ENCODE data around the gene LRIT2. TPM values are rescaled to one million over a fixed set of nuclear protein-coding genes. Genes with fewer than 3 reads are reported as not detected.

Gene LRIT2
- total RNA-seq, 1 experiment from 2014 or later, result not detected

DNA sequence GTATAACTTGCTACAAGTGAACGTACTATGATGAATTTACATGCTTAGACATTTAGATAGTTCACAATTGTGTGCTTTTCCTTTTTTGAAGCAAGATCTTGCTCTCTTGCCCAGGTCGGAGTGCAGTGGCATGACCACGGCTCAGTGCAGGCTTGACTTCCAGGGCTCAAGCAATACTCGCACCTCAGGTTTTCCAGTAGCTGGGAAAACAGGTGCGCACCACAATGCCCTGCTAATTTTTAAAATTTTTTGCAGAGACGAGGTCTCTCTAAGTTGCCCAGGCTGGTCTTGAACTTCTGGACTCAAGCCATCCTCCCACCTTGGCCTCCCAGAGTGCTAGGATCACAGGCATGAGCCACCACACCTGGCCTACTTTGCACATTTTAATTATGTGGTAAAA, 49.9 kb downstream of the LRIT2 start:
- BruUV-seq (replicated peaks), result no TSS peak

DNA sequence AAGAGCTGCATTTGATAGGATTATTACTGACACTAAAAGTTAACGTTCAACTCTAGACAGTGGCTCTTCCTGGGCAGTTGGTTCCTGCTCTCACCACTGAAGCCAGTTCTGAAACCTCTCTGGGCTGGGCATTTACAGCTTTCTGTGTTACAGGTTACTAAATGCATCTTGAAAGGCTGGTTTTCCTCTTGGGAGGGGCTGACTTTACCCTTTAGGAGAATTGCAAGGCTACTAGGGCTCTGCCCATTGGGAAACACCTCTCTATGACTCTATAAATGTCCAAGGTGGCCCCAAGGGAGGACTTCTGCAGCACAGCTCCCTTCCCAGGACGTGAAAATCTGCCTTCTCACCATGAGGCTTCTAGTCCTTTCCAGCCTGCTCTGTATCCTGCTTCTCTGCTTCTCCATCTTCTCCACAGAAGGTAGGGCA, 51.8 kb downstream of the LRIT2 start, which contains the start of gene GPR15LG:
Gene GPR15LG (plus strand): TSS at position 301 of the 429 bp plus-strand sequence. CDS start 51 bp downstream, at position 352.
- in situ Hi-C loops (cut with HindIII; ENCODE audit: low pct_unique_long_range_greater_than_20kb, low sequenced_read_pairs) (no loop called here), intact Hi-C loops (cut with micrococcal nuclease; ENCODE audit: unreplicated experiment) (no loop called here)
- Histone ChIP-seq H3K27me3 (ENCODE audit: control insufficient read depth, insufficient read depth, low read length) (no peaks in the 10 kb centered on the region), H3K36me3 (ENCODE audit: control insufficient read depth, insufficient read depth, low read length) (no peaks in the 10 kb centered on the region), H3K4me1 (ENCODE audit: control insufficient read depth, insufficient read depth, low read length) (no peaks in the 10 kb centered on the region), H3K27ac (ENCODE audit: low read length) (no peak within 1 kb of the TSS), H3K4me3 (ENCODE audit: low read depth in 2 of 2, low read length in 2 of 2) (no peak within 1 kb of the TSS), H3K9me3 (ENCODE audit: control insufficient read depth, insufficient read depth, low read depth, low read length) (no peaks in the 10 kb centered on the region)
- ChIA-PET CTCF (no interaction called here), POLR2A (no interaction called here)
- no peak for TF ChIP-seq TCF7L2 (IDR thresholded peaks at IDR 0.05; ENCODE audit: low read depth, low read length)
- DNase-seq (ENCODE audit: low read depth, low spot score) (no peak), ATAC-seq (no peak)
- BruUV-seq (replicated peaks), result no TSS peak

More for the DNA sequence above, 49.9 kb downstream of the LRIT2 start:
- ChIA-PET POLR2A (no interaction called here), CTCF (interaction anchor here (0.6 kb wide), 1 partner anchor 149 kb away, joined by 5 read pairs; no protein-coding TSS in a partner anchor)
- intact Hi-C loops (cut with micrococcal nuclease; ENCODE audit: unreplicated experiment), result no loop called here
- Histone ChIP-seq H3K9me3 (ENCODE audit: control insufficient read depth, insufficient read depth, low read depth, low read length) (no peaks in the 10 kb centered on the region), H3K36me3 (ENCODE audit: control insufficient read depth, insufficient read depth, low read length) (no peaks in the 10 kb centered on the region), H3K27ac (ENCODE audit: low read length) (no peak overlapping the region), H3K4me3 (ENCODE audit: low read depth in 2 of 2, low read length in 2 of 2) (no peak overlapping the region), H3K4me1 (ENCODE audit: control insufficient read depth, insufficient read depth, low read length) (no peaks in the 10 kb centered on the region), H3K27me3 (ENCODE audit: control insufficient read depth, insufficient read depth, low read length) (no peaks in the 10 kb centered on the region)
- in situ Hi-C loops (cut with HindIII; ENCODE audit: low pct_unique_long_range_greater_than_20kb, low sequenced_read_pairs), result no loop called here
- TF ChIP-seq REST (IDR thresholded peaks at IDR 0.05; ENCODE audit: insufficient read depth in 1 of 2, low read depth in 2 of 2, low read length in 1 of 2), result no peak
- no peak for TF ChIP-seq POLR2AphosphoS5 (IDR thresholded peaks at IDR 0.05; ENCODE audit: low read depth, low read length)
- TF ChIP-seq, protein P1, sequence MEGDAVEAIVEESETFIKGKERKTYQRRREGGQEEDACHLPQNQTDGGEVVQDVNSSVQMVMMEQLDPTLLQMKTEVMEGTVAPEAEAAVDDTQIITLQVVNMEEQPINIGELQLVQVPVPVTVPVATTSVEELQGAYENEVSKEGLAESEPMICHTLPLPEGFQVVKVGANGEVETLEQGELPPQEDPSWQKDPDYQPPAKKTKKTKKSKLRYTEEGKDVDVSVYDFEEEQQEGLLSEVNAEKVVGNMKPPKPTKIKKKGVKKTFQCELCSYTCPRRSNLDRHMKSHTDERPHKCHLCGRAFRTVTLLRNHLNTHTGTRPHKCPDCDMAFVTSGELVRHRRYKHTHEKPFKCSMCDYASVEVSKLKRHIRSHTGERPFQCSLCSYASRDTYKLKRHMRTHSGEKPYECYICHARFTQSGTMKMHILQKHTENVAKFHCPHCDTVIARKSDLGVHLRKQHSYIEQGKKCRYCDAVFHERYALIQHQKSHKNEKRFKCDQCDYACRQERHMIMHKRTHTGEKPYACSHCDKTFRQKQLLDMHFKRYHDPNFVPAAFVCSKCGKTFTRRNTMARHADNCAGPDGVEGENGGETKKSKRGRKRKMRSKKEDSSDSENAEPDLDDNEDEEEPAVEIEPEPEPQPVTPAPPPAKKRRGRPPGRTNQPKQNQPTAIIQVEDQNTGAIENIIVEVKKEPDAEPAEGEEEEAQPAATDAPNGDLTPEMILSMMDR (IDR thresholded peaks at IDR 0.05), result no peak
- TF ChIP-seq SIN3A (IDR thresholded peaks at IDR 0.05; ENCODE audit: borderline replicate concordance, insufficient read depth, low read depth, low read length), result no peak
- TF ChIP-seq TCF7L2 (IDR thresholded peaks at IDR 0.05; ENCODE audit: low read depth, low read length), result no peak
- ATAC-seq (no peak), DNase-seq (ENCODE audit: low read depth, low spot score) (no peak)

- in situ Hi-C loops (cut with HindIII; ENCODE audit: low pct_unique_long_range_greater_than_20kb, low sequenced_read_pairs), result no loop called here
Measured at GRCh38 chr10:84172467-84173356, 52.6 kb downstream of the LRIT2 start.

More at GRCh38 chr10:84172467-84173356, 52.6 kb downstream of the LRIT2 start:
- no peak for DNase-seq (ENCODE audit: low read depth, low spot score)
- no peaks in the 10 kb centered on the region for H3K36me3 ChIP-seq (ENCODE audit: control insufficient read depth, insufficient read depth, low read length)
- H3K4me3 ChIP-seq (ENCODE audit: low read depth in 2 of 2, low read length in 2 of 2), result no peak overlapping the region
- H3K27me3 ChIP-seq (ENCODE audit: control insufficient read depth, insufficient read depth, low read length), result no peaks in the 10 kb centered on the region
- TF ChIP-seq POLR2AphosphoS5 (IDR thresholded peaks at IDR 0.05; ENCODE audit: low read depth, low read length) (no peak), REST (IDR thresholded peaks at IDR 0.05; ENCODE audit: insufficient read depth in 1 of 2, low read depth in 2 of 2, low read length in 1 of 2) (no peak), SIN3A (IDR thresholded peaks at IDR 0.05; ENCODE audit: borderline replicate concordance, insufficient read depth, low read depth, low read length) (no peak), TCF7L2 (IDR thresholded peaks at IDR 0.05; ENCODE audit: low read depth, low read length) (no peak)
- TF ChIP-seq, protein P1 (IDR thresholded peaks at IDR 0.05), result no peak
- no peak for ATAC-seq
- no peak overlapping the region for H3K27ac ChIP-seq (ENCODE audit: low read length)
- intact Hi-C loops (cut with micrococcal nuclease; ENCODE audit: unreplicated experiment), result no loop called here
- ChIA-PET CTCF (no interaction called here), POLR2A (no interaction called here)
- no TSS peak for BruUV-seq (replicated peaks)
- H3K4me1 ChIP-seq (ENCODE audit: control insufficient read depth, insufficient read depth, low read length), result no peaks in the 10 kb centered on the region
- H3K9me3 ChIP-seq (ENCODE audit: control insufficient read depth, insufficient read depth, low read depth, low read length), result no peaks in the 10 kb centered on the region
